ENCODE data around the gene TSPAN17. TPM values are rescaled to one million over a fixed set of nuclear protein-coding genes. Genes with fewer than 3 reads are reported as not detected.

TSPAN17 gene
- total RNA-seq, 3 donors from 2014 or later: 18.3 to 28.0 (median 24.1) TPM

DNA sequence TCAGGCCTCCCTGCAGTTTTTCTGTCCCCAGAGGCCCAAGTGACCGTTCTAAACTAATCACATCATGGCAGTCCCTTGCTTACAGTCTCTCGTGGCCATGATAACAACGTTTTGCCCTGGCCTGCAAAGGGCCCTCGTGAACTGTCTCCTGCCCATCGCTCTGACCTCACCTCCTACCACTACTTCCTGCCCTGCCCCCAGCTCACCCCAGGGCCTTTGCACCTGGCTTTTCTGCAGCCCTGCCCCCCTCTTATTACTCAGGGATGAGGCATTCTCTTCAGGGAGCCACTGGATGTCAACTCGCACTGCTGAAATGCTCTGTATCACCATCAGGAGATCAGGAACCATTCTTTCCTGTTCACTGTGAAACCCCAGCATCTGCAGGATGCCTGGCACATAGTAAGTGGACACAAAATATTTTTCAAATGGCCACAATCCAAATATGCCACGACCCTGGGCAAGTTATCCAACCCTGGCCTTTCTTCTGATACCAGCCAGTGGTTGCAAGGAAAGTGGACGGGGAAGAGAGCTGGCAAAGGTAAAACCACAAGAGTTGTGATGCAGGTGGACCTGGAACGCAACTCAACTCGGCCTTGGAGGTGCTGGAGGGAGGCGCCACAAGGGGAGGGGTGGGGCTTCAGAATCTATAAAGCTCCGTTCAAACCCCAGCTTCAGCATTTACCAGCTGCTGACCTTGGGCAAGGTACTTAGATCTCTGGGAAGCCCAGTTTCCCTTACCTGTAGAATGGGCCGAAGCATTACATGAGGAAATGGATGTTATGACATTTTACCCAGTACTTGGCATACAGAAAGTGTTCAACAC, 18.7 kb upstream of the TSPAN17 start:
- ATAC-seq: no peak
- no peak overlapping the region for H3K4me3 Mint-ChIP-seq
- H3K36me3 Mint-ChIP-seq (ENCODE audit: insufficient read depth): no peaks in the 10 kb centered on the region
- H3K9me3 Mint-ChIP-seq: no peaks in the 10 kb centered on the region
- peaks cover 65% of the 10 kb centered on the region for H3K27me3 Mint-ChIP-seq (ENCODE audit: low read depth)
- no peak for DNase-seq
- H3K4me1 Mint-ChIP-seq (ENCODE audit: low read depth): peaks cover 15% of the 10 kb centered on the region

DNA sequence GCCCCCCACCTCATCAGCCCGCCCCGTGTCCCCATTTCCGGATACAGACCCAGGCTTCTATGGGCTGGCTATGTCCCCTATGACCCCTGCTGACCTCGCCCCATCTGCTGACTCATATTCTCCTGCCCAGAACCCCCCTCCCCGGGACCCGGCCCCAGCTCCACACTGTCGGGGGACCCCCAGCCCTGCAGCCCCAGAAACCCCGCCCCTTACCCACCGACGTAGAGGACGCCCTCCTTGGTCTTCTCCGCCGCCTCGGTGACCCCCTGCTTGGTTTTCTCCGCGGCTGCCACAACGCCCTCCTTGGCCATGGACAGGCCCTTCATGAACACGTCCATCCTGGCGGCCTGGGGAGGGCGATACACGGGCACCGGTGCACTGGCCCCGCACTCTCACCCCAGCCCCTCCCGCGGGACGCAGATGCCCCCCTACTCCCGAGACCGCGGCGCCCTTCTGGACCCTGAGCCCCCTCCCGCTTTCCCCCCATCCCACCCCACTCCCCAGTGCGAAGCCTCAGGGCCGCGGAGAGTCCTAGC, 17.9 kb upstream of the TSPAN17 start:
- H3K27me3 Mint-ChIP-seq (ENCODE audit: low read depth): peaks cover 72% of the 10 kb centered on the region
- H3K4me3 Mint-ChIP-seq: no peak overlapping the region
- ATAC-seq: no peak

DNA sequence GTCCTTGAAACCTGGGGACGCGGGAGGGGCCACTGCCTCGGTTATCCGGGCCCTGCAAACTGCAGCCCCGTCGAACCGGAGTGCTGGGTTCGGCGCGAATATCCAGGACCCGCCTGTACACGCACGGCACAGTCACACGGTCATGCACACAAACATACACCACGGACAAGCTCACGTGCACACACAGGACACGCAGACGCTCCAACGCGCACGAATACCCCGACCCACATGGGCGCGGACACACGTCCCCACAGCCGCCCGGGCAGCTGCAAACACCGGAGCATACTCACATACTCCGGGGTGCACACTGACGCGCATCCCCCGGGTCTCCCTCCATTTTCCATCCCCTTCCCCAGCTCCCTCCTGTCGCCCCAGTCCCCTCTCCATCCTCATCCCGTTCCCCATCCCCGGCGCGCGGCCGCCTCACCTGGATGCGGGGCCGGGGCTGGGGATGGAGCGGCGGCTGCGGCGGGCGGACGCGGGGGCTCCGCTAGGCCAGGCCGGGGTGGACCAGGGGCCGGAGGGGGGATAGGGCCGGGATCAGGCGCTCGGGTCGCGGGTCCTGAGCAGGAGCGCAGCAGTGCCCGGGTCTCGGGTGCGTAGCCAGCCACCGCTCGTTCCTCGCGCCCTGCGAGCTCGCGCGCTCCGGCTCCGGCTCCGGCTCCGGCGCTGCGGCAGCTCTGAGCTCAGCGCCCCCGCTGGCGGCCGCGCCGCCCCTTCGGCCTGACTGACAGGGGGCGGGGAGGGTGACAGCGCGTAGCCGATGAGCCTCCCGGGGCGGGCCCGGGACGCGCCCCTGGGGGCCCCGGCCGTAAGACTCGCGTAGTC, 17.2 kb upstream of the TSPAN17 start, which contains the start of the genes EIF4E1B and SNCB:
Gene EIF4E1B, plus strand, starts transcription at position 823 of the 828 bp plus-strand sequence. CDS start 12,113 bp downstream, outside the sequence.
Gene SNCB, minus strand, starts transcription at position 682 of the 828 bp plus-strand sequence. CDS start 880 bp downstream, outside the sequence.
- H3K4me1 Mint-ChIP-seq (ENCODE audit: low read depth): peaks cover 20% of the 10 kb centered on the region
- DNase-seq: peak; percentile 46

More for the DNA sequence above, 17.9 kb upstream of the TSPAN17 start:
- Mint-ChIP-seq H3K36me3 (ENCODE audit: insufficient read depth) (no peaks in the 10 kb centered on the region), H3K9me3 (no peaks in the 10 kb centered on the region), H3K4me1 (ENCODE audit: low read depth) (peaks cover 20% of the 10 kb centered on the region)
- DNase-seq: no peak

DNA sequence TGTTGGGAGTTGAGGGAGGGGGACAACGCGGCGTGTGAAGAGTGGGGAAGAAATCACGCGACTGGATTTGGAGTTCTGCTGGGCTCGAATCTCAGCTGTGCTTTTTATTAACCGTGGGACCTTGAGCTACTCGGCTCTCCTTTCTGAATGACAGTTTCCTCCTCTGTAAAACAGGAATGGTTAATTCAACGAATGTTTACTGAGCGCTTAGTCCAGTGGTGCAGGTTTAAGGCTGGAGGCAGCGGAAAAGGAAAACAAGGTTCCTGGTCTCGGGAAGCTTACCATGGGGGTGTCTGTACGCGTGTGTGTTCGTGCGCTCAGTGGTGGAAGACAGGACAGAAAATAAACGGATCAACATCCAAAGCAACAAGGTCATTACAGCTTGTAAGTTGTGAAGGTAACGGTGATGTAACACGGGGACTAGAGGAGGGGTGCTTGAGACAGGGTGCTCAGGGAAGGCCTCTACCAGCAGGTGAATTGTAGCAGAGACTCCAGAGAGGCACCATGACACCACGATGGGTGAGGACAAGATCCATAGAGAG, 16.5 kb upstream of the TSPAN17 start:
- H3K27me3 Mint-ChIP-seq (ENCODE audit: low read depth): peaks cover 84% of the 10 kb centered on the region
- no peaks in the 10 kb centered on the region for H3K36me3 Mint-ChIP-seq (ENCODE audit: insufficient read depth)
- H3K4me3 Mint-ChIP-seq: peak overlapping the region; percentile 20
- no peak for DNase-seq
- no peak for ATAC-seq
- peaks cover 20% of the 10 kb centered on the region for H3K4me1 Mint-ChIP-seq (ENCODE audit: low read depth)
- H3K9me3 Mint-ChIP-seq: no peaks in the 10 kb centered on the region

More for the DNA sequence above, 17.2 kb upstream of the TSPAN17 start, which contains the start of the genes EIF4E1B and SNCB:
- Mint-ChIP-seq H3K9me3 (no peaks in the 10 kb centered on the region), H3K27me3 (ENCODE audit: low read depth) (peaks cover 78% of the 10 kb centered on the region), H3K36me3 (ENCODE audit: insufficient read depth) (no peaks in the 10 kb centered on the region), H3K4me3 (peak within 1 kb of the TSS; percentile 58)
- ATAC-seq: peak; percentile 97

DNA sequence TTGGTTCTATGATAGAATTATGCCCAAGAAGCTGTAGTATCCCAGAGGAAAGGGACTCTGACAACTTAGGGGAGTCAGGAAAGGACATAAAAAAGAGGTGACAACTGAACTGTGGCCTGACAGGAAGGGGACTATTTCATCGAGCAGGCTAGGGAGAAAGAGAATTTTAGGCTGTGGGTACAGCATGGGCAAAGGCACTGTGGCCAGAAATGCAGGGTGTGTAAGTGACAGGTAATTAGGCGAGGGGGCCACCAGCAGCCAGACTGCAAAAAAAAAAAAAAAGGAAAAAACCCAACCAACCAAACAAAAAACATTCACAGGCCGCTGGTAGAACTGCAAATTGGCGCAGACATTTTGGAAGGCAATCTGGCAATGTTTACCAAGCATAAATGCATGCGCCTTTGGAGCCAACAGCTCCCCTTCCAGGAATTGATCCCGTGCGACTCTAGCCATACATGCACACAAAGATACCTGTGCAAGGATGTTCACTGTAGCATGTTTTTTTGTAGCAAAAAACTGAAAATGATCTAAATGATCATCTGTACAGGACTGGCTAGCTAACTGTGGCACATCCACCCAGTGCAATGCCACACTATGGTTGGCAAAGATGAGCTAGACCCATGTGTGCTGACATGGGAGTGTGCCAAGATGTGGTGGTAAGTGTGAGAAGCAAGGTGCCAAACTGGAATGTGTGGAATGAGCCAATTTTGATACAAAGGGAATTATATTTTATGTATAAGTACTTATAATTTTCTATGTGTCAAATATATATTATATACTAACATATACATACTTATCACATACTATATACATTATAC, 15.7 kb upstream of the TSPAN17 start:
- Mint-ChIP-seq H3K4me3 (no peak overlapping the region), H3K36me3 (ENCODE audit: insufficient read depth) (no peaks in the 10 kb centered on the region), H3K4me1 (ENCODE audit: low read depth) (peaks cover 20% of the 10 kb centered on the region), H3K9me3 (no peaks in the 10 kb centered on the region), H3K27me3 (ENCODE audit: low read depth) (peaks cover 83% of the 10 kb centered on the region)
- ATAC-seq: no peak
- DNase-seq: no peak

DNA sequence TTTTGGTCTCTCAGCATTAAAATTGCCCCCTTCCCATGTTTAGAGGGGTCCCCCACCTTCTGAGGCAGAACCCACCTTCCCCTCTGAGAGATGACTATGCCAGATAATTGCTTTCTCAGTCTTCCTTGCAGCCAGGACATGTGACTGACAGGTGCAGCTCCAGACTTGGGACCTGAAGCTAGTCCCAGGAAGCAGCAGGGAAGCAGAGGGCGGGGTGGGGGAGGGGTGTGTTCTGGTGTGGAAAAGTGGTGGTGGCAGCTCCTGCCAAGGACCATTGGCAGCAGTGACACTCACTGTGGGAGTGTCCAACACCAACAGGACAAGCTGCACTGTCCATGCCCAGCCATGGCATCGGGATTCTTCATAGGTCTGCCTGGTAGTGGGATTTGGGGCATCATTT, 14.5 kb upstream of the TSPAN17 start:
- DNase-seq (no peak), ATAC-seq (no peak)
- Mint-ChIP-seq H3K4me1 (ENCODE audit: low read depth) (peaks cover 20% of the 10 kb centered on the region), H3K36me3 (ENCODE audit: insufficient read depth) (no peaks in the 10 kb centered on the region), H3K4me3 (no peak overlapping the region), H3K9me3 (no peaks in the 10 kb centered on the region), H3K27me3 (ENCODE audit: low read depth) (peaks cover 72% of the 10 kb centered on the region)

DNA sequence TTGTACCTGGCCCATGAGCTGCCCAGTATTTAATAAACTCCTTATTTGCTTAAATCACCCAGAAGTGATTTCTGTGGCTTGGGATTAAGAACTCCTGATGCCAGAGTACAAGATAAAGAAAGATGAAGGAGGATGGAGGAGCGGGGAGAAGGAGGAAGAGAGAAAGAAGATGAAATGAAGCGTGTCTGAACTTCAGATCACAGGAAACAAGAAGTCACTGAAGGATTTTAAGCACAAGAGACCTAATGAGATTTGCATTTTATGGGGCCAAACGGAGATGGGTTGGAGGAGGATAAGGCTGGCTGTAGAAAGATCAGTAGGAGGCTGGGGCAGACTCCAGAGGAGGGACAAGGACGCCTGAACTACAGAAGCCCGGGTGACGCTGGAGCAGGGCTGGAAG, 13.7 kb upstream of the TSPAN17 start:
- no peaks in the 10 kb centered on the region for H3K9me3 Mint-ChIP-seq
- H3K4me3 Mint-ChIP-seq: no peak overlapping the region
- no peaks in the 10 kb centered on the region for H3K36me3 Mint-ChIP-seq (ENCODE audit: insufficient read depth)
- peaks cover 65% of the 10 kb centered on the region for H3K27me3 Mint-ChIP-seq (ENCODE audit: low read depth)
- ATAC-seq: no peak
- H3K4me1 Mint-ChIP-seq (ENCODE audit: low read depth): peaks cover 20% of the 10 kb centered on the region
- no peak for DNase-seq

DNA sequence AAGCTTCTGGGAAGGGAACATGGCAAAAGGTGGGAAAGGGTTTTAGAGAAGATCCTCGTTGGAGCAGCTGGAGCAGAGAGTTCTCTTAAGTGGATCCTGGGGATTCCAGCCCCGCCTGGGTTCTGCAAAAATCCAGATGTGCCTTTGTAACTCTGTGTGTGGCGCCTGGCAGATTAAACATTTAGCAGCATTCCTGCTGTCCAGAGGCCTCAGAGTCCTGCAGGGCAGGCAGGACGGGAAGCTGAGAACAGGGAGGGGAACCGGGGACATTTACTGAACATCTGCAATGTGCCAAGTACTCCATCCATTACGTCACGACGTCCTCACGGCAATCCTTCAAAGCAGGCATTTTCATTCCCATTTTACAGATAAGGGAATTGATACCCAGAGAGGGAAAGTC, 10.9 kb upstream of the TSPAN17 start:
- DNase-seq (no peak), ATAC-seq (no peak)
- Mint-ChIP-seq H3K36me3 (ENCODE audit: insufficient read depth) (no peaks in the 10 kb centered on the region), H3K4me1 (ENCODE audit: low read depth) (peaks cover 7% of the 10 kb centered on the region), H3K4me3 (no peak overlapping the region), H3K27me3 (ENCODE audit: low read depth) (peaks cover 43% of the 10 kb centered on the region), H3K9me3 (no peaks in the 10 kb centered on the region)

DNA sequence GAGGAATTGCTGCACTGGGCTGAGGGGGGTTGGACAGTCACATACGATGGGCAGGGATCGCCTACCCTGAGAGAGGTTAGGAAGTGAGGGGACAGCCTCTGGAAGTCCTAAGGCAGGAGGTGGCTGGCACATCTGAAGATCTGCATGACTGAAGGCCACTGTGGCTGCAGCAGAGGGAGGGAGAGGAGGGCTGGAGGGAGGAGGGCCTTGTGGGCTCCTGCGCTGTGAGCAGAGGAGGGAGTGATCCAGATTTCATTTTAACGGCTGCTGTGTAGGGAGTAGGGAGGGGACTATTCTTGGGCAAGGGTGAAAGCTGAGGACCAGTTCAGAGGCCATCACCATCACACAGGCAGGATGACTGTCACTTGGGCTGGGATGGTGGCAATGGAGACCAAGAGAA, 9.7 kb upstream of the TSPAN17 start:
- H3K9me3 Mint-ChIP-seq: no peaks in the 10 kb centered on the region
- ATAC-seq (no peak), DNase-seq (no peak)
- no peak overlapping the region for H3K4me3 Mint-ChIP-seq
- H3K36me3 Mint-ChIP-seq (ENCODE audit: insufficient read depth): no peaks in the 10 kb centered on the region
- H3K27me3 Mint-ChIP-seq (ENCODE audit: low read depth): peaks cover 35% of the 10 kb centered on the region
- H3K4me1 Mint-ChIP-seq (ENCODE audit: low read depth): peaks cover 7% of the 10 kb centered on the region

DNA sequence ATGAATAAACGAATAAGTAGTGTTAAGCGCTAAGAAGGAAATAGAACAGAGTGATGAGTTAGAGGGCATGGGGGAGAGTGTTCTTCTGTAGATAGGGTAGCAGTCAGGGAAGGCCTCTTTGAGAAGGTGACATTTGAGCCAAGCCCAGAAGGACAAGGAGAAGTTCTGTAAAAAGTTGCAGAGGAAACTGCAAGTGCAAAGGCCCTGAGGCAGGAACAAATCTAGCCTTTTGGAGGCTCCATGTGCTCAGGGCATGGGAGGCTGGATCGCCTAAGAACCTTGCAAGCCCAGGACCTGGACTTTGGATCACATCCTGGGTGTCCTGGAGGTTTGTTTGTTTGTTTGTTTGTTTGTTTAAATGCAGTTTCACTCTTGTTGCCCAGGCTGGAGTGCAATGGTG, 8.8 kb upstream of the TSPAN17 start:
- Mint-ChIP-seq H3K4me1 (ENCODE audit: low read depth) (peaks cover 7% of the 10 kb centered on the region), H3K27me3 (ENCODE audit: low read depth) (peaks cover 27% of the 10 kb centered on the region), H3K36me3 (ENCODE audit: insufficient read depth) (no peaks in the 10 kb centered on the region), H3K4me3 (no peak overlapping the region), H3K9me3 (no peaks in the 10 kb centered on the region)
- no peak for ATAC-seq
- DNase-seq: no peak

DNA sequence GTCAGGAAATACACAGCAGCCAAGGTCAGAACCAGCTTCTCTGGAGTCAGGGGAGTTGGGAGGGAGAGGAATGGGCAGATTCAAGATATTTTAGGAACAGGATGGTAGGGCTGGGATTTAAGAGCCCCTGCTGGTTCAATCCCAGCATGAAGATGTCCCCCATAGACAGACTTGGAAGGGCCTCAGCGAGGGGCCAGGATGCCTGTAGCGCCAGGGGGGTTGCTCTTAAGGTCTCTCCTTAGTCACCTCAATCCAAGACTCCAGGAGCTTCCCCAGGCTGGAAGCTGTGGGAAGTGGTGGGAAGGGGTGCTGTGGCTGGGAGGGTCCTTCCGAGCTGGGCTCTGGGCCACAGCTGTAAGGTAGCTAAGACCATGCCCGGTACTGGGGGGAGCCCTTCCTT, 8.1 kb upstream of the TSPAN17 start:
- DNase-seq (no peak), ATAC-seq (no peak)
- no peaks in the 10 kb centered on the region for H3K9me3 Mint-ChIP-seq
- H3K36me3 Mint-ChIP-seq (ENCODE audit: insufficient read depth): no peaks in the 10 kb centered on the region
- peaks cover 20% of the 10 kb centered on the region for H3K27me3 Mint-ChIP-seq (ENCODE audit: low read depth)
- H3K4me1 Mint-ChIP-seq (ENCODE audit: low read depth): no peaks in the 10 kb centered on the region
- no peak overlapping the region for H3K4me3 Mint-ChIP-seq

DNA sequence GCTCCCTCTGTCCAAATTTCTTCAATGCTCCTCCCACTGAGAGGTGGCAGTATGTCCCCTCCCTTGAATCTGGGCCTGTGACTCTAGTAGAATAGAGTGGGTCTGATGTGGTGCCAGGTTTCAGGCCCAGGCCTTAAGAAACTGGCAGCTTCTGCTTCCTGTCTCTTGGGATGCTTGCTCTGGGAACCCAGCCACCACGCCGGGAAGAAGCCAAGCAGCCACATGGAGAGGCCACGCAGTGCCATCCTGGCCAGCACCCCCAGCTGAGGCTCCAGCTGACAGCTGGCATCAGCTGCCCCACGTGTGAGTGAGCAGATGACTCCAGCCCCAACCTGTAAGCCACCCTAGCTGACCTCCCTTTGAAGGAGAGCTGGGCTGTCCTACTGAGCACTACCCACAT, 7.3 kb upstream of the TSPAN17 start:
- DNase-seq (no peak), ATAC-seq (no peak)
- no peaks in the 10 kb centered on the region for H3K36me3 Mint-ChIP-seq (ENCODE audit: insufficient read depth)
- H3K27me3 Mint-ChIP-seq (ENCODE audit: low read depth): peaks cover 14% of the 10 kb centered on the region
- no peaks in the 10 kb centered on the region for H3K9me3 Mint-ChIP-seq
- no peak overlapping the region for H3K4me3 Mint-ChIP-seq
- H3K4me1 Mint-ChIP-seq (ENCODE audit: low read depth): no peaks in the 10 kb centered on the region

DNA sequence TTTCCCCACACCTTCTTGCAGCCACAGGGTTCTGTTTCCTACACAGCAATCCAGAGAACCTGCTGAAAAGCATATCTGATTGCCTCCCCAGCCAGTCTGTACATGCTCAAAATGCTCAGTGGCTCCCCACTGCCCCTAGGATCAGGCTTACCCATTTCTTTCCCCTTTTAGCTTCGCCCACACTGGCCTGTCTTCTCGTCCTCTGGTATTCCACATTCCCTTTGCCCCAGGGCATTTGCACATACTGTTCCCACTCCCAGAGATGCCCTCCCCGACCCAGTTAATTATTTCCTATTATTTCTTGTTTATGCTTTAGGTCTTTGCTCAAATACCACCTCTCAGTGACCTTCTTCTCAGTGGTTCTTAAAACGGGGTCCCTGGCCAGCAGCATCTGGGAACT, 6.7 kb upstream of the TSPAN17 start:
- Mint-ChIP-seq H3K27me3 (ENCODE audit: low read depth) (peaks cover 8% of the 10 kb centered on the region), H3K9me3 (no peaks in the 10 kb centered on the region), H3K4me3 (no peak overlapping the region), H3K4me1 (ENCODE audit: low read depth) (no peaks in the 10 kb centered on the region), H3K36me3 (ENCODE audit: insufficient read depth) (no peaks in the 10 kb centered on the region)
- DNase-seq (no peak), ATAC-seq (no peak)

Data from activated T-cell treated with anti-CD3 and anti-CD28 coated beads, Interleukin-2, amount 50 U/mL, for 4 hours (primary cell).